Activated CD4-positive, alpha-beta T cell treated with anti-CD3 and anti-CD28 coated beads, Interleukin-2, amount 50 U/mL, for 4 hours (primary cell): ENCODE results near the gene CNTN4.

Experiments
- DNase-seq, 2 experiments: peaks; one replicate each; pipeline ENCODE4 v3.0.0-alpha.2; 2020

Gene CNTN4

GRCh38 chr3:3080309-3080708, 981.6 kb downstream of the CNTN4 start:
- DNase-seq = no peak

GRCh38 chr3:3081381-3082233, 982.9 kb downstream of the CNTN4 start:
- DNase-seq = no peak

- no peak for DNase-seq
These were observed 983.7 kb downstream of the CNTN4 start for GRCh38 chr3:3082234-3082924.

- no peak for DNase-seq
These were observed 986.2 kb downstream of the CNTN4 start for GRCh38 chr3:3084890-3085289.

GRCh38 chr3:3085782-3086181, 987.1 kb downstream of the CNTN4 start:
- no peak for DNase-seq

- DNase-seq = no peak
These were observed 987.6 kb downstream of the CNTN4 start for GRCh38 chr3:3086239-3086638.

GRCh38 chr3:3087279-3087678, 988.6 kb downstream of the CNTN4 start:
- no peak for DNase-seq

GRCh38 chr3:3087716-3088465, 989.2 kb downstream of the CNTN4 start:
- DNase-seq = no peak

GRCh38 chr3:3089017-3089416, 990.4 kb downstream of the CNTN4 start:
- no peak for DNase-seq

- no peak for DNase-seq
These were observed 999.3 kb downstream of the CNTN4 start for GRCh38 chr3:3097958-3098357.

- DNase-seq = no peak
These were observed 1003.2 kb downstream of the CNTN4 start for GRCh38 chr3:3101660-3102458.

GRCh38 chr3:3102751-3103150, 1004.1 kb downstream of the CNTN4 start:
- DNase-seq = no peak

GRCh38 chr3:3105246-3105645, 1006.6 kb downstream of the CNTN4 start:
- no peak for DNase-seq

- DNase-seq = no peak
These were observed 1007.1 kb downstream of the CNTN4 start for GRCh38 chr3:3105815-3106214.

GRCh38 chr3:3107181-3107580, 1008.5 kb downstream of the CNTN4 start:
- no peak for DNase-seq
